ENCODE data around the gene MAGI2.

- TF ChIP-seq POLR2A (IDR thresholded peaks at IDR 0.05; ENCODE audit: insufficient read depth in 1 of 2, low read depth in 2 of 2, low read length in 2 of 2) (no peak), CTCF (CRISPR knock-in tag; IDR thresholded peaks at IDR 0.05) (no peak), REST (IDR thresholded peaks at IDR 0.05; ENCODE audit: borderline replicate concordance in 1 of 2, low read depth in 1 of 2, low read length in 2 of 2) (no peak), SMARCC2 (IDR thresholded peaks at IDR 0.05) (no peak), TIGD3 (CRISPR knock-in tag; IDR thresholded peaks at IDR 0.05; ENCODE audit: borderline replicate concordance) (no peak), HCFC1 (IDR thresholded peaks at IDR 0.05; ENCODE audit: low read depth, low read length) (no peak), FOXO4 (CRISPR knock-in tag; conservative IDR thresholded peaks at IDR 0.05) (no peak), ZNF230 (CRISPR knock-in tag; IDR thresholded peaks at IDR 0.05) (no peak), RAD21 (CRISPR knock-in tag; IDR thresholded peaks at IDR 0.05) (no peak), ZZZ3 (CRISPR knock-in tag; IDR thresholded peaks at IDR 0.05; ENCODE audit: borderline replicate concordance) (no peak), ZNF746 (CRISPR knock-in tag; IDR thresholded peaks at IDR 0.05) (no peak), HOXA5 (CRISPR knock-in tag; IDR thresholded peaks at IDR 0.05) (no peak), WIZ (CRISPR knock-in tag; IDR thresholded peaks at IDR 0.05) (no peak), ATF7 (IDR thresholded peaks at IDR 0.05) (no peak), ATF7 (CRISPR knock-in tag; IDR thresholded peaks at IDR 0.05) (no peak)
Measured at GRCh38 chr7:78015574-78016260, 1437.8 kb downstream of the MAGI2 start.
